ENCODE measurements around the gene MYH14.
A peak's percentile ranks its signal among the peaks of the same experiment; 100 is the strongest.
"Not testable (repeated sequence)": the region's sequence is repeated elsewhere in the genome, so short reads cannot be mapped to it uniquely, and the experiment has no call there.

MYH14 gene

GRCh38 chr19:50322234-50322633, 118.8 kb downstream of the MYH14 start:
- H3K4me1 Mint-ChIP-seq: peaks cover 29% of the 10 kb centered on the region
- DNase-seq (no peak), ATAC-seq (no peak)
- no peak overlapping the region for H3K27ac Mint-ChIP-seq
- no peak overlapping the region for H3K4me3 Mint-ChIP-seq
- H3K27me3 Mint-ChIP-seq: peaks cover 54% of the 10 kb centered on the region
- H3K9me3 Mint-ChIP-seq: no peaks in the 10 kb centered on the region

GRCh38 chr19:50322931-50323781, 119.7 kb downstream of the MYH14 start:
- Mint-ChIP-seq H3K27me3 (peaks cover 53% of the 10 kb centered on the region), H3K9me3 (no peaks in the 10 kb centered on the region), H3K4me3 (no peak overlapping the region), H3K27ac (no peak overlapping the region), H3K4me1 (peaks cover 31% of the 10 kb centered on the region)
- ATAC-seq (peak; percentile 51), DNase-seq (no peak)

GRCh38 chr19:50323782-50324133, 120.3 kb downstream of the MYH14 start:
- H3K4me3 Mint-ChIP-seq: no peak overlapping the region
- ATAC-seq (no peak), DNase-seq (no peak)
- peaks cover 50% of the 10 kb centered on the region for H3K27me3 Mint-ChIP-seq
- H3K4me1 Mint-ChIP-seq: peaks cover 31% of the 10 kb centered on the region
- H3K9me3 Mint-ChIP-seq: no peaks in the 10 kb centered on the region
- H3K27ac Mint-ChIP-seq: no peak overlapping the region

- Mint-ChIP-seq H3K9me3 (peaks cover 0 to under 1% of the 10 kb centered on the region in 2 donors), H3K4me3 (no peak overlapping the region), H3K27ac (no peak overlapping the region), H3K27me3 (peaks cover 53% of the 10 kb centered on the region), H3K4me1 (peaks cover 33% of the 10 kb centered on the region)
- DNase-seq (no peak), ATAC-seq (no peak)
These were observed 120.9 kb downstream of the MYH14 start for GRCh38 chr19:50324331-50324730.

- DNase-seq (peak; percentile 81 to 87), ATAC-seq (peak; percentile 44)
- Mint-ChIP-seq H3K4me1 (peaks cover 45% of the 10 kb centered on the region), H3K4me3 (peak overlapping the region; percentile 70 to 73), H3K9me3 (peaks cover 0 to 8% of the 10 kb centered on the region in 2 donors), H3K27ac (peak overlapping the region in 1 of 2 donors; percentile 83), H3K27me3 (peaks cover 65% of the 10 kb centered on the region)
These were observed 122.1 kb downstream of the MYH14 start for GRCh38 chr19:50325310-50326100.

- ATAC-seq (no peak), DNase-seq (no peak)
- Mint-ChIP-seq H3K4me1 (peaks cover 50% of the 10 kb centered on the region), H3K4me3 (peak overlapping the region; percentile 70 to 78), H3K9me3 (peaks cover 0 to 8% of the 10 kb centered on the region in 2 donors), H3K27ac (no peak overlapping the region), H3K27me3 (peaks cover 69% of the 10 kb centered on the region)
These were observed 122.8 kb downstream of the MYH14 start for GRCh38 chr19:50326101-50326664.

GRCh38 chr19:50327013-50327412, 123.6 kb downstream of the MYH14 start:
- peaks cover 58% of the 10 kb centered on the region for H3K4me1 Mint-ChIP-seq

GRCh38 chr19:50327461-50328223, 124.2 kb downstream of the MYH14 start:
- DNase-seq (no peak), ATAC-seq (no peak)
- peaks cover 0 to 8% of the 10 kb centered on the region in 2 donors for H3K9me3 Mint-ChIP-seq
- H3K27me3 Mint-ChIP-seq: peaks cover 71% of the 10 kb centered on the region
- H3K4me1 Mint-ChIP-seq: peaks cover 65% of the 10 kb centered on the region
- H3K27ac Mint-ChIP-seq: peak overlapping the region in 1 of 2 donors; percentile 51
- peak overlapping the region; percentile 54 to 78 for H3K4me3 Mint-ChIP-seq

More at GRCh38 chr19:50327013-50327412, 123.6 kb downstream of the MYH14 start:
- H3K4me3 Mint-ChIP-seq: peak overlapping the region; percentile 54 to 78
- H3K9me3 Mint-ChIP-seq: peaks cover 0 to 8% of the 10 kb centered on the region in 2 donors
- no peak for ATAC-seq
- no peak for DNase-seq
- no peak overlapping the region for H3K27ac Mint-ChIP-seq
- H3K27me3 Mint-ChIP-seq: peaks cover 71% of the 10 kb centered on the region

GRCh38 chr19:50328224-50328872, 124.9 kb downstream of the MYH14 start:
- Mint-ChIP-seq H3K4me1 (peaks cover 71% of the 10 kb centered on the region), H3K4me3 (peak overlapping the region in 1 of 2 donors; percentile 53)
- DNase-seq: peak; percentile 38 to 47

GRCh38 chr19:50328873-50329145, 125.4 kb downstream of the MYH14 start:
- DNase-seq: no peak
- Mint-ChIP-seq H3K9me3 (peaks cover 0 to 8% of the 10 kb centered on the region in 2 donors), H3K27me3 (peaks cover 75% of the 10 kb centered on the region), H3K4me3 (peak overlapping the region in 1 of 2 donors; percentile 76), H3K27ac (no peak overlapping the region), H3K4me1 (peaks cover 74% of the 10 kb centered on the region)
- ATAC-seq: peak; percentile 34

More at GRCh38 chr19:50328224-50328872, 124.9 kb downstream of the MYH14 start:
- peaks cover 75% of the 10 kb centered on the region for H3K27me3 Mint-ChIP-seq
- no peak overlapping the region for H3K27ac Mint-ChIP-seq
- ATAC-seq: no peak
- peaks cover 0 to 8% of the 10 kb centered on the region in 2 donors for H3K9me3 Mint-ChIP-seq

GRCh38 chr19:50329146-50329925, 125.9 kb downstream of the MYH14 start, which contains the start of gene KCNC3:
Gene KCNC3, minus strand, starts transcription at chr19:50329377. Its CDS starts 295 bp downstream, at chr19:50329082.
- peak; percentile 71 for ATAC-seq
- Mint-ChIP-seq H3K4me3 (peak within 1 kb of the TSS; percentile 76 to 84), H3K27ac (peak within 1 kb of the TSS; percentile 8 to 36), H3K4me1 (peaks cover 79% of the 10 kb centered on the region), H3K27me3 (peaks cover 74% of the 10 kb centered on the region), H3K9me3 (peaks cover 0 to 8% of the 10 kb centered on the region in 2 donors)
- peak; percentile 95 for DNase-seq

GRCh38 chr19:50329926-50330294, 126.5 kb downstream of the MYH14 start:
- peaks cover 73% of the 10 kb centered on the region for H3K27me3 Mint-ChIP-seq
- H3K9me3 Mint-ChIP-seq: peaks cover 4 to 12% of the 10 kb centered on the region in 2 donors
- H3K27ac Mint-ChIP-seq: peak overlapping the region; percentile 2 to 36
- peaks cover 83% of the 10 kb centered on the region for H3K4me1 Mint-ChIP-seq
- peak overlapping the region; percentile 76 to 84 for H3K4me3 Mint-ChIP-seq
- ATAC-seq, DNase-seq: not testable (repeated sequence)

GRCh38 chr19:50330365-50331078, 127.1 kb downstream of the MYH14 start:
- Mint-ChIP-seq H3K27ac (peak overlapping the region in 1 of 2 donors; percentile 55), H3K27me3 (peaks cover 75% of the 10 kb centered on the region), H3K4me1 (peaks cover 85% of the 10 kb centered on the region), H3K4me3 (peak overlapping the region; percentile 76 to 84), H3K9me3 (peaks cover 10 to 14% of the 10 kb centered on the region in 2 donors)
- ATAC-seq (peak; percentile 65), DNase-seq (peak; percentile 89 to 90)
